WI38 (cell line): ENCODE results near the gene FBN2.
"Not testable (repeated sequence)": the region's sequence is repeated elsewhere in the genome, so short reads cannot be mapped to it uniquely, and the experiment has no call there.

Source experiments
- H3K4me3 ChIP-seq: 2 replicates; pipeline ENCODE4 v1.5.1; 2011; ENCODE audit warnings: low read depth, mild to moderate bottlenecking, control low read depth, low read length
- CTCF ChIP-seq: IDR thresholded peaks from 2 replicates; pipeline ENCODE4 v1.5.1; 2012; ENCODE audit warnings: low read depth, mild to moderate bottlenecking, control low read depth, low read length

FBN2 gene

DNA sequence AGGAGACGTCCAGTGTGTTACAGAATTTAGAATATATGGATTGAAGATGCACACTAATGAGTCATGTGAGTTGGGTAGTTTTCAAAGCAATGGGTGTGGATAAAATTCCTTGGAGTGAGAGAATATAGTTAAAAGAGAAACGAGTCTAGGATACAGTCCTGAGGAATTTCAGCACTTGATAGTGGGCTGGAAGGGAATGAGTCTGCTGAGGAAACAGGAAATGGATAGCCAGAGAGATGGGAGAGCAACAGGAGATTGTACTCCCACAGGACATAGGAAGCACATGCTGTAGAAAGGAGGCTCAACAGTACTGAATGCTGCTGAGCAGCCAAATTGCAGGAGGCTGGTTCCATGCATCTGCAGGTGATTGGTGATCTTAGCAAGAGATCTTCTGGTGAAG lies 68.1 kb downstream of the FBN2 start:
- H3K4me3 ChIP-seq: no peak overlapping the region
- no peak for TF ChIP-seq CTCF

DNA sequence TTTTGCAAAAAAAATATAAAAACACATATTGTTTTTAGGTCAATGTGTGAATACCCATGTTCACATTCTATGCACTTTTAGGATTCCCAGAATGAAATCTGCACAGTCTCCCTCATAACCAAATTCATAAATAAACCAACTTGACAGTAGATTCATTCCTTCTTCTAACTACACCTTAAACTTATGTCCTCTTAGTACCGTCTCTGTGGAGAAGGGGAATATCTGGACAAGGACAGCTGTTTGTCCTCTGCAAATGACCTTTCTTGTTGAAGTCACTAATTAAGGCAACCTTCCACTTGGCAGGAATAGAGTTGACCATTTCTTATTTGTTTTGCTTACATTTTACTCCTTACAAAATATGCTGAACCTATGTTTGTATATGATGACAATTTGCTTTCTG lies 71.1 kb downstream of the FBN2 start:
- no peak overlapping the region for H3K4me3 ChIP-seq
- no peak for TF ChIP-seq CTCF

- no peak for TF ChIP-seq CTCF
- H3K4me3 ChIP-seq: no peak overlapping the region
These were observed 71.5 kb downstream of the FBN2 start for GRCh38 chr5:128466554-128466953.

- no peak overlapping the region for H3K4me3 ChIP-seq
- no peak for TF ChIP-seq CTCF
These were observed 73.4 kb downstream of the FBN2 start for GRCh38 chr5:128464596-128464995.

- no peak overlapping the region for H3K4me3 ChIP-seq
- TF ChIP-seq CTCF: no peak
These were observed 75.7 kb downstream of the FBN2 start for GRCh38 chr5:128462330-128462729.

GRCh38 chr5:128457147-128457915 lies 80.7 kb downstream of the FBN2 start:
- H3K4me3 ChIP-seq: not testable (repeated sequence)

GRCh38 chr5:128455841-128456361 lies 82.1 kb downstream of the FBN2 start:
- TF ChIP-seq CTCF: no peak
- H3K4me3 ChIP-seq: no peak overlapping the region

DNA sequence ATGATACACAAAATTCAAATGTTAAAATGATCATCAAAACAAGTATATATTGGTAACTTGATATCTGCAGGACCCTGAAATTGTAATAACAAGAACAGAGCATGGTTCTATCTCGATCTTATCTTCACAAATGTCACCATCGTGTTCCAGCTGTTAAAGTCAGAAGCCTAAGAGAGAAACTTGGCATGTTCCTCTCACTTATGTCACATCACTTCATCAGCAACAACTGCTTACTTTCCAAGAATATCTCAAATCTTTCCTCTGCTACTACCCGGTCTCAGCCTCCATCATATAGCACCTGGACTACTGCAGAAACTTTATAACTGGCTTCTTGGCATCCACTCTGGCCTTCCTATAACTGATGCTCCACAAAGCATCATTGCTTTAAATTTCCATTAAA lies 84.9 kb downstream of the FBN2 start:
- no peak for TF ChIP-seq CTCF
- H3K4me3 ChIP-seq: no peak overlapping the region

DNA sequence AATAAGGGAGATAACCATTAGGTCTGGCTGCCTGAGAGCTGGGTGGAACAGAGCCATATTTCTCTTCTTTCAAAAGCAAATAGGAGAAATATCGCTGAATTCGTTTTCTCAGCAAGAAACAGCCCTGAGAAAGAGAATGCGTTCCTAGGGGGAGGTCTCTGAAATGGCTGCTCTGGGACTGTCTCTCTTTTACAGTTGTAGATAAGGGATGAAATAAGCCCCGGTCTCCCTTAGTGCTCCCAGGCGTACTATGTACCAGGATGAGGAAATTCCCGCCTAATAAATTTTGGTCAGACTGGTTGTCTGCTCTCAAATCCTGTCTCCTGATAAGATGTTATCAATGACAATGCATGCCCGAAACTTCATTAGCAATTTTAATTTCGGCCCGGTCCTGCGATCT lies 90.8 kb downstream of the FBN2 start:
- H3K4me3 ChIP-seq: not testable (repeated sequence)
